ENCODE measurements around the gene DNAJC13. TPM values are rescaled to one million over a fixed set of nuclear protein-coding genes. Genes with fewer than 3 reads are reported as not detected.
A peak's percentile ranks its signal among the peaks of the same experiment; 100 is the strongest.
"Not testable (repeated sequence)": the region's sequence is repeated elsewhere in the genome, so short reads cannot be mapped to it uniquely, and the experiment has no call there.

DNAJC13 gene
- total and polyA plus RNA-seq, 11 donors, result 6.6 to 45.1 (median 29.8) TPM

GRCh38 chr3:132382267-132382666 is 35.0 kb upstream of the DNAJC13 start:
- Histone ChIP-seq H3K27me3 (peaks cover 0 to 4% (median 0%) of the 10 kb centered on the region in 9 donors), H3K4me3 (no peak overlapping the region), H3K27ac (no peak overlapping the region), H3K9me3 (no peaks in the 10 kb centered on the region), H3K36me3 (no peaks in the 10 kb centered on the region), H3K4me1 (no peaks in the 10 kb centered on the region)
- DNase-seq (no peak), ATAC-seq (no peak)
- no peak for TF ChIP-seq CTCF (IDR thresholded peaks at IDR 0.05)
- no peak for TF ChIP-seq POLR2A (IDR thresholded peaks at IDR 0.05)
- WGBS, 4 donors, result 47 to 58% (median 54%) methylated on average over 4 of the region's 4 CpGs
- intact Hi-C loops (cut with DNase I), result no loop called here

- no peak for DNase-seq
- no peak for ATAC-seq
- Histone ChIP-seq H3K4me1 (no peaks in the 10 kb centered on the region), H3K27me3 (peaks cover 0 to 1% (median 0%) of the 10 kb centered on the region in 9 donors), H3K9me3 (no peaks in the 10 kb centered on the region), H3K4me3 (no peak overlapping the region), H3K36me3 (no peaks in the 10 kb centered on the region), H3K27ac (no peak overlapping the region)
- intact Hi-C loops (cut with DNase I), result no loop called here
- no peak for TF ChIP-seq CTCF (IDR thresholded peaks at IDR 0.05)
- no peak for TF ChIP-seq POLR2A (IDR thresholded peaks at IDR 0.05)
Measured at GRCh38 chr3:132382688-132383194, 34.6 kb upstream of the DNAJC13 start.

GRCh38 chr3:132386259-132386658 is 31.0 kb upstream of the DNAJC13 start:
- WGBS, 4 donors, result 87 to 94% (median 90%) methylated on average over 8 of the region's 8 CpGs
- intact Hi-C loops (cut with DNase I), result no loop called here
- Histone ChIP-seq H3K4me3 (no peak overlapping the region), H3K36me3 (no peaks in the 10 kb centered on the region), H3K9me3 (no peaks in the 10 kb centered on the region), H3K27me3 (no peaks in the 10 kb centered on the region), H3K27ac (no peak overlapping the region), H3K4me1 (no peaks in the 10 kb centered on the region)
- ATAC-seq, result no peak
- no peak for TF ChIP-seq POLR2A (IDR thresholded peaks at IDR 0.05)
- no peak for TF ChIP-seq CTCF (IDR thresholded peaks at IDR 0.05)
- DNase-seq, result no peak

- not testable (repeated sequence) for H3K4me1 ChIP-seq, H3K27ac ChIP-seq, H3K27me3 ChIP-seq, H3K9me3 ChIP-seq, H3K36me3 ChIP-seq, ATAC-seq, DNase-seq, H3K4me3 ChIP-seq
- 88 to 91% (median 91%) methylated on average over 1 of the region's 1 CpG for WGBS, 4 donors
- intact Hi-C loops (cut with DNase I), result loop anchor here in 2 of 10 donors (10.0 kb wide), 1 partner anchor 138 kb away; no protein-coding TSS in a partner anchor
Measured at GRCh38 chr3:132392675-132393074, 24.6 kb upstream of the DNAJC13 start.

GRCh38 chr3:132394320-132394719 is 23.0 kb upstream of the DNAJC13 start:
- no peaks in the 10 kb centered on the region for H3K9me3 ChIP-seq
- H3K36me3 ChIP-seq, result no peaks in the 10 kb centered on the region
- no peak overlapping the region for H3K4me3 ChIP-seq
- H3K4me1 ChIP-seq, result peaks cover 0 to 9% (median 0%) of the 10 kb centered on the region in 12 donors
- DNase-seq (peak; percentile 45 to 69 (median 58)), ATAC-seq (peak in 2 of 4 donors; percentile 28 to 42)
- intact Hi-C loops (cut with DNase I), result loop anchor here in 2 of 10 donors (10.0 kb wide), 1 partner anchor 140 kb away; no protein-coding TSS in a partner anchor
- H3K27ac ChIP-seq, result no peak overlapping the region
- TF ChIP-seq POLR2A (IDR thresholded peaks at IDR 0.05) (no peak), CTCF (IDR thresholded peaks at IDR 0.05) (no peak)
- H3K27me3 ChIP-seq, result no peaks in the 10 kb centered on the region
- 15 to 28% (median 19%) methylated on average over 2 of the region's 2 CpGs for WGBS, 4 donors
